Stimulated activated naive CD4-positive, alpha-beta T cell treated with Interleukin-2 at 50 U/mL for 16 hours (primary cell): ENCODE data around the gene CBFA2T3.

ENCODE experiments used
- DNase-seq: peaks from one replicate; lab custom pipeline; 2025; lab: John Stamatoyannopoulos, UW

Gene CBFA2T3

DNA sequence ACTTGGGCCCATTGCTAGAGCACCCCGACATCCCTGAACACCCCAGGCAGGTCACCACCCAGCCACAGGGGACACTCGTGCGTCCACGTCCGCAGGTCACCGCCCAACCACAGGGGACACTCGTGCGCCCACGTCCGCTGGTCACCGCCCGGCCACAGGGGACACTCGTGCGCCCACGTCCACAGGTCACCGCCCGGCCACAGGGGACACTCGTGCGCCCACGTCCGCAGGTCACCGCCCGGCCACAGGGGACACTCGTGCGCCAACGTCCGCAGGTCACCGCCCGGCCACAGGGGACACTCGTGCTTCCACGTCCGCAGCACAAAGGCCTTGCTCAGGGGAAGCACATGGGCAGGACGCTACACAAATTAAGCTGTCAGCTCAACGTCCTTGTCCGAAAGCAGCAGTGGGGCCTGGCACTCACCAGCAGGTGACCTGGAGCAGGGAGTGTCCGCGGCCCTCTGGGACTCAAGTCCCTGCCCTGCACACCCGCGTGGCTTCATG lies 137.9 kb downstream of the CBFA2T3 start:
- DNase-seq, result no peak

DNA sequence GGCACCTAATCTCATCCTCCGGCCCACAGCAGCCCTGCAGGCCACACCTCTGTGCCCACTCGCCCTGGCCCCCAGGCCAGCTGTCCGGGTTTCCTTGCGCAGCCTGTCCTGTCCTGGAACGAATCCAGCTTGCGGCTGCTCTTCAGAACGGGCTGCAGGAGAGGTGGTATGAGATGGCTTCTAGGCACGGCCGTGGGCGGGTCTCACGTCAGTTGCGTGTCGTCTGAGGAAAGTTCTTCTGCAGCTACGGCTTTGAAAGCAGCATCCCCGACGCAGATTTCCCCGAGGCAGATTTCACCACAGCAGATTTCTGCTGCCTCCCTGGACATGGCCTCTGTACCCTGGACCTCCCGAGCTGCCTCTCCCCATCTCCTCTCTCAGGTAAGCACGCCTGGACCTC lies 138.4 kb downstream of the CBFA2T3 start:
- DNase-seq, result no peak

DNA sequence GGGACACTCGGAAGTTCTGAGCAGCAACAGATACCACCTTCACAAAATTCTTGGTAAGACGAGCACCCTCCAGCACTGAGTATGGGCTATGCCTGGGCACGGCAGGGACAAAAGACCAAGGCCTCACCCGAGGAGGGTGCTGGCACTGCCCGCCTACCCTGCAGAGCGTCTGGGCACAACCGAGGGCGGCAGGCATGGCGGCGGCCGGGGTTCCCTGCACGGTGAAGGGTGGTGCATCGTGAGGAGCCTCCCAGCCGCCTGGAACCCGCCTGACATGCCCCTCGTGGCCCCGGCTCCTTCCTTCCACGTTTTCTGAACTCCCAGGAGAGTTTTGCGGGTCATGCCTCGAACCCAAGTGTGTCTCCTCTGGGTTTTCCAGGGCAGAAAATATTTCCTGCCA lies 139.2 kb downstream of the CBFA2T3 start:
- no peak for DNase-seq

DNA sequence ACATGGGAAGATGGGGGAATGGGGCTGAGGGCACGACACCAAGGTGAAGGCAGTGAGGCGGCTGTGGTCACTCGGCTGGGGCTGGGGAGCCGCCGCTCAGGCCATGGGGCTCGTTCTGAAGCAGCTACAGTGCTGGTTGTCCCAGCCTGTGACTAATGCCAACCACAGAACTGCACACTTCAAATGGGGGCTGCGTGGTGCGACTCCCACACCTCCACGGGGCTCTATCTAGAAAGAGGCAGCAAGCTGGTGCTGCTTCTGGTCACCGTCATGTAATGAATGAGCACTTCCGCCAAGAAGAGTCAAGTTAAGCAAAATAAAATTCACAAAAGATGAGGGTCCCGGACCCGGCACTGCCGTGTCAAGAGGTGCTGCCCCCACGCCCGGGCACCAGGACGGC lies 140.2 kb downstream of the CBFA2T3 start:
- DNase-seq, result no peak

DNA sequence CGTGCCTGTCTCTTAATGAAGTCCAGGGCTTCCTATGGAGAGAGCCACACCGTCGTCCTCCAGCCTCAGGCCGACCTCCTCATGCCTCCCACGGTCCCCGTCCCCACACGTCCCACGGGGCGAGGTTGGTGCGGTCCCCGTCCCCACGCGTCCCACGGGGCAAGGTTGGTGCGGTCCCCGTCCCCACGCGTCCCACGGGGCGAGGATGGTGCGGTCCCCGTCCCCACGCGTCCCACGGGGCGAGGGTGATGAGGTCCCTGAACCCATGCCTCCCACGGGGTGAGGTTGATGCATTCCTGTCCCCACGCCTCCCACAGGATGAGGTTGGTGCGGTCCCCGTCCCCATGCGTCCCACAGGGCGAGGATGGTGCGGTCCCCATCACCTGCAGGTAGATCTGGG lies 141.2 kb downstream of the CBFA2T3 start:
- DNase-seq, result no peak

DNA sequence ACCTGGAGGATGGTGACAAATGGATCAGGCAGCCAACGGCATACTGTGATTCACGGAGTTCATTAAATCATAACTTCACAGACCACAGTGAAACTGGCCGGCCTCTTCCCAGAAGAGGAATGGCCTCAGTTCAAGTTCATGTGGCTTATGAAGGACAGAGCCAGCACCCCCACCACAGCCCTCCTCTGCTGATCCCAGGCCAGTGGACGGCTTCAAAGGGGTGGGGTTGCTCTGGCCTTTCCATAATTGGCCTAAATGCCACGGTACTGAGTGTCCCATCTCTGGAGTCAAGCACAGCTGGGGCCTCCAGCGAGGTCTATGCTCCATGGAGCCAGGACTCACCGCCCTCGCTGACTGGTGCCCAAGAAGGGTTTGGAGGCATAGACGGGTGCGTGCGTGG lies 141.6 kb downstream of the CBFA2T3 start:
- no peak for DNase-seq

DNA sequence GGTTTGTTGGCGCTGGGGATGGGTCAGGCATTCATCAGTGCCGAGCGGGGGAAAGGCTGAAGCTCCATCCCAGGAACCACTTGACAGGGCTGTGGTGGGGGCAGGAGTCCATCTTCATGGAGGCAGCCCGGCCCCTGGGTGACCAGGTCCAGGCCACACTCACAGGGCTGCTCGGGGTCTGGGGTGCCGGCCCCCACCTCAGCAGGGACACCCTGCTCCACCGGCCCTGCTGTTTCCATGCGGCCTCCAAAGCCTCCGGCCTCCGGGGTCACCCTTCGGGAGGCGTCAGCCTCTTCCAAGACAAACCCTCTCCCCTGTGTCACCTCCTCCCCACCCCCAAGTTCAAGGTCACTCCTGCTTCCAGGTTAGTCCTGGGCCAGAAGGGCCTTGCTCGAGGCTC lies 142.3 kb downstream of the CBFA2T3 start:
- no peak for DNase-seq

DNA sequence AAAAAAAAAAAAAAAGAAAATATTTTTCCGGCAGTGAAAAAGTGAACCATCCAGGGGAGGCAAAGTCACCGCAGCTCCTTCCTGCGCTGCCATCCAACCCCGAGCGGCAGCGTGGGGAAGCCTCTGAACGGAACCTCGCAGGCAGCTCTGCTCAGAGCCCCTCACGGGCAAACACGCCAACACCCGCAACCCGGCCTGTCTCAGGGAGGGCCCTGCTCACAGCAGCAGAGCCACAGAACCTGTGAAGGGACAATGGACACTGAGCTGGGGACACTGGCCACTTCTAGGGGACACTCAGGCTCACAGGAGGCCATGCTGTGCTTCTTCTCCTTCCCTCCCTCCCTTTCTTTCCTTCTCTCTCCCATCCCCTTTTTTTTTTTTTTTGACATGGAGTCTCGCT lies 143.9 kb downstream of the CBFA2T3 start:
- no peak for DNase-seq

DNA sequence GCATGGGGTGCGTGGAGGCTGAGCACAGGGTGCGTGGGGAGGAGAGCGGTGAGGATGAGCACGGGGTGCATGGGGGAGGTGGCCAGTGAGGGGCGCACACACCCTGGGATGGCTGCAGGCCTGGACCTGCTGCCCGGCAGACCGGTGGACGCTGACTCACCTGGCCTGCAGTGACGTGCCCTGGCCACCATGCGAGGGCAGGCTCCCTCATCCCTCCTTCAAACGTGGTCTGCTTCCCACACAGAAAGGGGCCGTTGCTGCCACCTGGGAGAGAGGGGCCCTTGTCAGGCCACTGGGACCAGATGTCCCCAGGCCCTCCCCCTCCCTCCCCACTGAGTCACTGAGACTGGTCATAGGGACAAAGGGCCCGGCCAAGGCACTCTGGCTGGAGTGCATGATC lies 145.2 kb downstream of the CBFA2T3 start:
- DNase-seq, result no peak

DNA sequence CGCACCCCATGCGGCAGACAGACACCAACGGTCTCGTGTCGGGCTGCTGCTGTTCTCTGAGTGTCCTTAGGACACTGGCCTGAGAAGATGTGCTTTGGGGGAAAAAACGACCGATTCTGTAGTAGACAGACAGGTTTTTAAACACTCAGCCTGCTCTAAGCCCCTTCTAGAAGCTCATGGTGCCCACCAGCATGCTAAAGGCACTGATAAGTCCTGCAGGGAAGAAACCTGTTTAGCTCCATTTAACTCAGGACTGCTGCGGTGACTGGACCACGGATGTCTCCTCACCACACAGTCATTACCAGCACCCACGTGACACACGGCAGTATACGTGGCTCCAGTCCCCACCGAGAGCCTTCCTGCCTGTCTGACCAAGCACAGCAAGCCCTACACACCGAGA lies 146.2 kb downstream of the CBFA2T3 start:
- DNase-seq, result no peak

DNA sequence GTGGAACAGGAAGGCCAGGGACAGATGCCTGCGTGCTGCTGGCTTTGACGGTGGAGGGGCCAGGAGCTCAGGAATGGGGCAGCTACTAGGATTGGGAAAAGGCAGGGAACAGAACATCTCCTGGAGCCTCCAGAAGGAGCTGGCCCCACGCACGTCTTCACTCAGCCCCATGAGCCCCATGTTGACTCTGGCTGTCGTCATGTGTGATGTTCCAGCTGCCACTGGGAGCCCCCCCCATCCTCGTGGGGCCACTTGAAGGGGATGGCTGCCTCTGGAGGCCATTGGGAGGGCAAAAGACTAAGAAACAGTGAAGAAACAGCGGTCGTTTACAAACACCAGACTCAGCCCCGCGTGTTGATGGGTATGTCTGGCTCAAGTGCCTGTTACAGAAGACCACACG lies 146.7 kb downstream of the CBFA2T3 start:
- DNase-seq, result no peak

DNA sequence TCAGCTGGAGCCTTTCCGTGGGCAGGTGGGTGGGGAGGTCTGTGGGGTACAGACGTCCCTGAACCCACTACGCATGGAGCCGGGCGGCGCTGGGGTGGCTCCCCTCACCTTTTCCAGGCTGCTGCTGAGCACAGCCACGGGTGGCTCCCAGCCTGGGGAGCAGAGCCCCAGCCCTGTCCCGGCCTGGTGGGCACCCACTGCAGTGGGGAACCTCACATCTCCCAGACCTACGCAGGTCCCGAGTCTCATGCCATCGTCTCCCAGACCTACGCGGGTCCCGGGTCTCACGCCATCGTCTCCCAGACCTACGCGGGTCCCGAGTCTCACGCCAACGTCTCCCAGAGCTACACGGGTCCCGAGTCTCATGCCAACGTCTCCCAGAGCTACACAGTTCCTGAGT lies 148.3 kb downstream of the CBFA2T3 start:
- no peak for DNase-seq

DNA sequence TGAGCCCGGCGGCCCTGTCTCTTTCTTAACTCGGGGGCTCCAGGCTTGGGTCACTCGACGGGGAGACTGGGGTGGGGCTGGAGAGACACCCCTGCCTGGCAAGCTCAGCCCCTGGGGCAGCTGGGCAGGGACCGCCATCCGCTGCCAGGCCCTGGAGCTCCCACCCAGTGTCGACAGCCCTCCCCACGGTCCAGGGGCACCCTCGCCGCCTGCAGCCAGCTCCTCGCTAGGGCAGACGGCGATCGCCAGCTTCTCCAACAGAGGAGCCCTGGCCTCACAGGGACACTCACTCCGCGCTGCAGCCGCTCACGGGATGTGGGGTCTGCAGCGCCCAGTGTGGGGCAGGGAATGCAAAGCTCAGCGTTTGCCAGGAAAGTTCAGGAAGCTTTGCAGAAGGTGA lies 149.3 kb downstream of the CBFA2T3 start:
- no peak for DNase-seq

DNA sequence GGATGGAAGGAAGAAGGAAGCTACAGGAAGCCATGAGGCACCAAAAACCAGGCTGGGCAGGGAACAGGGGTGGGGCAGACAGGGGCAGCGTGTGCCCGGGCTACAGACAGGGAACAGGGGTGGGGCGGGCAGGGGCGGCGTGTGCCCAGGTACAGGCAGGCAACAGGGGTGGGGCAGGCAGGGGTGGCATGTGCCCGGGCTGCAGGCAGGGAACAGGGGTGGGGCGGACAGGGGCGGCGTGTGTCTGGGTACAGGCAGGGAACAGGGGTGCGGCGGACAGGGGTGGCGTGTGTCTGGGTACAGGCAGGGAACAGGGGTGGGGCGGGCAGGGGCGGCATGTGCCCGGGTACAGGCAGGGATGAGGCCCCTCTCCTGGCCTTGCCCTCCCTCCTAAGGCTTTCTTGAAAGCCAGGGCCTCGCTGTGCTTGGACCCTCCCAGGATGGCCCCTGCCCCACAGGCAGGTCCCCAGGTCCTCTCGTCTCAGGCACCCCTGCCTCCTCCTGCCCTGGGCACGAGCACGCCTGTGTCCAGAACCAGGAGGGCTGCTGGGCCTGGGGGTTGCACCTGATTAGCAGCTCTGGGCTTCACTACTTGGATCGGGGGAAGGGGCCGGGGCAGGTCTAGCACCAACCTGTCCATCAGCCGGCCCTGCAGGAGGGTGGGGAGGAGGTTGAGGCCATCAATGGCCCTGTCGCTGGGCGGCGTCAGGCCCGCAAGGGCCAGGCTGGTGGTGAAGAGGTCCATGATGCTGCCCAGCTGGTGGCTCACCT lies 150.8 kb downstream of the CBFA2T3 start:
- DNase-seq, result no peak

DNA sequence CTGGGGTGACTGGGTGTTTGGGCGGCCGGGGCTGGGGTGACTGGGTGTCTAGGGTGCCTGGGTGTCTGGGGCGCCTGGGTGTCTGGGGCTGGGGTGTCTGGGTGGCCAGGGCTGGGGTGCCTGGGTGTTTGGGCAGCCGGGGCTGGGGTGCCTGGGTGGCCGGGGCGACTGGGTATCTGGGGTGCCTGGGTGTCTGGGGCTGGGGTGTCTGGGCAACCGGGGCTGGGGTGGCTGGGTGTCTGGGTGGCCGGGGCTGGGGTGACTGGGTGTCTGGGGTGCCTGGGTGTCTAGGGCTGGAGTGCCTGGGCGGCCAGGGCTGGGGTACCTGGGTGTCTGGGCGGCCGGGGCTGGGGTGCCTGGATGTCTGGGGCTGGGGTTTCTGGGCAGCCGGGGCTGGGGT lies 151.9 kb downstream of the CBFA2T3 start:
- DNase-seq, result no peak
